ENCODE data around the gene KCND3. TPM values are rescaled to one million over a fixed set of nuclear protein-coding genes. Genes with fewer than 3 reads are reported as not detected.

The KCND3 gene
- total and polyA plus RNA-seq, 2 of the 4 experiments (the other 2 are of a cell fraction): under 0.01 to 0.03 TPM

DNA sequence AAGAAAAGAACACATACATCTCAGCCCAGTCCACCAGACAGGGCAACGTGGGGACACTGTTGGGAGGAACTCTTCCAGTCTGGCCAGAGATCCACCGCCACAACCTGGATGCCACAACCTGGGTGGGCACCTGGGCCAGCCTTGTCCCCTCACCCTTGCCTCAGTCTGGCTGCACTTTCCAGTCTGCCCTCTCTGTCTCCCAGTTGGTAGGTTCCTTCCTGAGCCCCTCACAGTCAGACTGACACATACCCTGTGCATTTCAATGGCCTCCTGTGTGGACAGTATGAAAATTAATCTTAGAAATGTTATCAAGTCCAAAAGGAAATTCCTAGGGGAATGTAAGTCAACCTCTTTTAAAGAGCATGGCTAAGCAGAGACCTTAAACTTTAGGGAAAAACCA, 184.2 kb downstream of the KCND3 start:
- H4K91ac ChIP-seq (ENCODE audit: insufficient read depth, low read depth, low read length): no peak overlapping the region
- H3K27ac ChIP-seq (ENCODE audit: insufficient read depth, low read length): no peak overlapping the region
- no peak overlapping the region for H3K9ac ChIP-seq (ENCODE audit: low read depth, low read length)
- no TSS peak for BruUV-seq (replicated peaks)
- POLR2A ChIA-PET (ENCODE audit: unreplicated experiment): no interaction called here
- H4K5ac ChIP-seq (ENCODE audit: low read depth, low read length): no peak overlapping the region
- no peaks in the 10 kb centered on the region for H3K9me3 ChIP-seq (ENCODE audit: control insufficient read depth, insufficient read depth, low read length)
- no peak overlapping the region for H4K8ac ChIP-seq (ENCODE audit: low read depth in 2 of 2, low read length in 2 of 2)
- no peaks in the 10 kb centered on the region for H3K9me1 ChIP-seq (ENCODE audit: insufficient read depth, low read length)
- H2BK20ac ChIP-seq (ENCODE audit: low read depth, low read length): no peak overlapping the region
- H3K79me1 ChIP-seq (ENCODE audit: low read depth in 1 of 2, low read length in 2 of 2): no peaks in the 10 kb centered on the region
- no peak overlapping the region for H3K4me3 ChIP-seq (ENCODE audit: insufficient read depth, low read depth, low read length)
- H4K20me1 ChIP-seq (ENCODE audit: insufficient read depth, low read length): no peaks in the 10 kb centered on the region
- H2AK5ac ChIP-seq (ENCODE audit: low read depth, low read length): no peak overlapping the region
- no peak overlapping the region for H2AK9ac ChIP-seq (replicated peaks; ENCODE audit: low read depth, low read length, poor library complexity)
- in situ Hi-C loops (cut with MboI; ENCODE audit: low sequenced_read_pairs) (no loop called here), intact Hi-C loops (cut with micrococcal nuclease) (no loop called here), dilution Hi-C loops (cut with HindIII; ENCODE audit: low sequenced_read_pairs, unreplicated experiment) (no loop called here)
- H2BK5ac ChIP-seq (ENCODE audit: low read depth, low read length, poor library complexity, severe bottlenecking): no peak overlapping the region
- H3K4ac ChIP-seq (ENCODE audit: low read depth, low read length): no peak overlapping the region
- H3K4me1 ChIP-seq (ENCODE audit: control insufficient read depth, insufficient read depth, low read length): no peaks in the 10 kb centered on the region
- no peak overlapping the region for H2BK15ac ChIP-seq (ENCODE audit: low read depth, low read length)
- H3K4me2 ChIP-seq (ENCODE audit: low read depth, low read length): no peak overlapping the region
- peaks cover 28% of the 10 kb centered on the region for H3K27me3 ChIP-seq (ENCODE audit: control insufficient read depth, insufficient read depth, low read length)
- H3K36me3 ChIP-seq (ENCODE audit: control insufficient read depth, insufficient read depth, low read length): no peaks in the 10 kb centered on the region
- H3K56ac ChIP-seq (ENCODE audit: extremely low read depth, insufficient read depth, low read length): no peak overlapping the region
- H2AFZ ChIP-seq (replicated peaks; ENCODE audit: low read length, poor library complexity): peak overlapping the region; percentile 51
- no peak for ATAC-seq (ENCODE audit: low read depth)
- no peak for TF ChIP-seq CHD1 (IDR thresholded peaks at IDR 0.05; ENCODE audit: low read depth, low read length)
- no peak overlapping the region for H2BK120ac ChIP-seq (ENCODE audit: low read depth, low read length)
- no peak overlapping the region for H3K18ac ChIP-seq (ENCODE audit: low read depth, low read length)
- H3K23ac ChIP-seq (ENCODE audit: low read depth, low read length): no peak overlapping the region
- CTCF ChIA-PET: no interaction called here
- DNase-seq: no peak
- no peak overlapping the region for H3K14ac ChIP-seq (replicated peaks; ENCODE audit: low read depth, low read length)
- WGBS, 2 experiments (ENCODE audit: extremely low coverage in 2 of 2, insufficient read length in 1 of 2): no CpG with 5 or more reads among the region's 2 CpGs

Data from IMR-90 (cell line).